ENCODE results near the gene NGFR. TPM values are rescaled to one million over a fixed set of nuclear protein-coding genes. Genes with fewer than 3 reads are reported as not detected.

Gene NGFR
- total RNA-seq, 1 donor from 2014 or later: 14.7 TPM

DNA sequence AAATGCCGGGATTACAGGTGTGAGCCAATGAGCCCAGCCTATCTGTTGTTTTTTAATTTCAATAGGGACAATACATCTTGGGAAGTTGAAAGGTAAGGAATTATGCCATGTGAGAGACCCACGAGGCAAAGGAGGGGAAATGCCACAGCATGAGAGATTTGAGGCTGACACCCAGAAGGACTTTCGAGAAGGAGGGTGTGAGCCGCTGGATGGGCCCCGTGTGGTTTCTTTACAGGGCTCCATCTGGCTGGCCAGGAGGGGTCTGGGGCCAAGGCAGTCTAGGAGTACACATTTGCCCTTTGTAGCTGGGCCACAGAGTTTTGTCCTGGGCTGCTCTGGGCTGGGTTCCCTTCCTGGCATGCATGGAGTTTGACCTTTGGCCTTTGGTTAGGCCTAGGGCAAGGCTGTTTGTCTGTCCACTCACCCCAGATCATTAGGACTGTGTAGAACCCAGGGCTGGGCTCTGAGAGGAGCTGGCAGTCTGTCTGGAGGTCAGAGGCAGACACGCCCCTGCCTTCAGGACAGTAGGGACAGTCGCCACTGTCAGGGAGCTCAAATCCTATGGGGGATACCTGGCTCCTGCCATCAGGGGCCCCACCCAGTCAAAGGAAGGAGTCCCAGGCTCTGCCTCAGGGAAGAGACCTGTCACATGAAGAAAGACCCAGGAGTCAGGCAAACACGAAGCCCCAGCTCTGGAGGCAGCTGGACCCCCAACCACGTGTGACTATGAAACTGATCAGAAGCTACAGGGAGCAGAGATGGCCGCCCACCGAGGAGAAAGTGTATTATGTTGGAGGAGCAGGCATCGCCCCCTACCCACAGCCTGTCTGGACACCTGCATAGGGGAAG is 56.4 kb downstream of the NGFR start:
- no peak for DNase-seq (ENCODE audit: low spot score in 2 of 2, unreplicated experiment in 2 of 2)
- Mint-ChIP-seq H3K4me1 (peaks cover 13% of the 10 kb centered on the region), H3K4me3 (no peak overlapping the region), H3K27me3 (ENCODE audit: low read depth) (peaks cover 3% of the 10 kb centered on the region), H3K27ac (no peak overlapping the region), H3K9me3 (no peaks in the 10 kb centered on the region), H3K36me3 (no peaks in the 10 kb centered on the region)
- TF ChIP-seq, protein P1, sequence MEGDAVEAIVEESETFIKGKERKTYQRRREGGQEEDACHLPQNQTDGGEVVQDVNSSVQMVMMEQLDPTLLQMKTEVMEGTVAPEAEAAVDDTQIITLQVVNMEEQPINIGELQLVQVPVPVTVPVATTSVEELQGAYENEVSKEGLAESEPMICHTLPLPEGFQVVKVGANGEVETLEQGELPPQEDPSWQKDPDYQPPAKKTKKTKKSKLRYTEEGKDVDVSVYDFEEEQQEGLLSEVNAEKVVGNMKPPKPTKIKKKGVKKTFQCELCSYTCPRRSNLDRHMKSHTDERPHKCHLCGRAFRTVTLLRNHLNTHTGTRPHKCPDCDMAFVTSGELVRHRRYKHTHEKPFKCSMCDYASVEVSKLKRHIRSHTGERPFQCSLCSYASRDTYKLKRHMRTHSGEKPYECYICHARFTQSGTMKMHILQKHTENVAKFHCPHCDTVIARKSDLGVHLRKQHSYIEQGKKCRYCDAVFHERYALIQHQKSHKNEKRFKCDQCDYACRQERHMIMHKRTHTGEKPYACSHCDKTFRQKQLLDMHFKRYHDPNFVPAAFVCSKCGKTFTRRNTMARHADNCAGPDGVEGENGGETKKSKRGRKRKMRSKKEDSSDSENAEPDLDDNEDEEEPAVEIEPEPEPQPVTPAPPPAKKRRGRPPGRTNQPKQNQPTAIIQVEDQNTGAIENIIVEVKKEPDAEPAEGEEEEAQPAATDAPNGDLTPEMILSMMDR (IDR thresholded peaks at IDR 0.05; ENCODE audit: unreplicated experiment): no peak

DNA sequence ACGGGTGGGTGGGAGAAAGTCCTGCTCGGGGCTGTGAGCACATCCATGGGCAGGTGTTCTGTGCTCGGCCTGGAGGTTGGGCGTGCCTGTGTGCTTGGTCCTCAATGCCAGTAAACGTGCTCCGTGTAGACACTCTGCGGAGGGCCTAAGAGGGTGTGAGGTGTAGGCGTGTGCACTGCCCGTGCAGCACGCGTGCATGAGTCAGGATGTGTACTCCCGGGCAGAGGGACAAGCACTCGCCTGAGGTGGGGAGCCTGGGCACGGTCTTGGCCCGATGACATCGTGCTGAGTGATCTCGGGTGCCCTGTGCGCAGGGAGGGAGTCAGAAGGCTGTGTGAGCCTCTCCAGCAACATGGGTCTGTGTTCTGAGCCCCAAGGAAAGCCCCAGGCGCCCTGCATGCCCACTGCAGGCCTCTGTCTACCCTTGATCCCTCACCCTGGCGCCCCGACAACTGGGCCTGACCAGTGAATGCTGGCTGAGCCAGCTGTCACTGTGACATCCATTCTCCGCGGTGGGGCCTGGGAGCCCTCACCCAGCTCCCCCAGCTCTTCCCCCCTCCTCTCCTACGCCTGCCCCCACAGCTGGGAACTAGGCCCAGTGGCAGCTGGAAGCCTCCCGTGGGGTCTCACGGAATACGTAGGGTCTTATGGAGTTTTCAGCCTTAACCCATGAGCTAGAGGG is 57.1 kb downstream of the NGFR start:
- Mint-ChIP-seq H3K4me1 (peaks cover 10% of the 10 kb centered on the region), H3K36me3 (no peaks in the 10 kb centered on the region), H3K9me3 (no peaks in the 10 kb centered on the region), H3K4me3 (no peak overlapping the region), H3K27me3 (ENCODE audit: low read depth) (peaks cover 4% of the 10 kb centered on the region), H3K27ac (no peak overlapping the region)
- TF ChIP-seq, protein P1 (IDR thresholded peaks at IDR 0.05; ENCODE audit: unreplicated experiment): no peak
- DNase-seq (ENCODE audit: low spot score in 2 of 2, unreplicated experiment in 2 of 2): no peak

DNA sequence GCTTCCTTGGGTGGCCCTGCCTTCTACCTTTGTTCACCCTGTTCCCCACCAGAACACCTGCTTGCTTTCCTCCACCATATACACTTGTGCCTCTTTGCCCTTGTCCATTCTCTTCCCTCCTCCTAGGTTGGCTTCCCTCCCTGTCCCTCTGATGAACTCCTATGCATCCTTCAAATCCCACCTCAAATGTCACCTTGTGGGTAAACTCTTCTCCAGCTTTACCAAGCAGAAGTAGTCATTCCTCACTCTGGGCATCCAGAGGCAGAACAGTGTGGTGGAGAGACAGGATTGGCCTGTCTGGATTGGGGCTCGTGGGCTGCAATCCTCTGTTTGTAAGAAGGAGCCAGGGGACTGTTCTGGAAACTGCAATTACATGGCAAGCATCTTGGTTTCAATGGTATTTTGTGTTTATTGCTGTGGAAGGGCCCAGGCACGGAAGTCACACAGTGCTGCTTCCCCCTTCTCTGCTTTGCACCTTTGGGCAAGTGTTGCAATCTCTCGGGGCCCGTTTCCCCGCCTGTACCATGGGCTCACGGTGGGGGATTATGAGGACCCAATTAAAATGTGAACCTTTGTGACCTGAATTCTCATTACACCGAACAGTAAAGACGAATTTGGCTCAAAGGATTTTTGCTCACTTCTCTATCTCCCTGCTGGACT is 58.7 kb downstream of the NGFR start:
- TF ChIP-seq, protein P1 (IDR thresholded peaks at IDR 0.05; ENCODE audit: unreplicated experiment): no peak
- peaks cover 10% of the 10 kb centered on the region for H3K27me3 Mint-ChIP-seq (ENCODE audit: low read depth)
- H3K36me3 Mint-ChIP-seq: no peaks in the 10 kb centered on the region
- H3K27ac Mint-ChIP-seq: no peak overlapping the region
- H3K9me3 Mint-ChIP-seq: no peaks in the 10 kb centered on the region
- H3K4me3 Mint-ChIP-seq: no peak overlapping the region
- peaks cover 4% of the 10 kb centered on the region for H3K4me1 Mint-ChIP-seq
- DNase-seq (ENCODE audit: low spot score in 2 of 2, unreplicated experiment in 2 of 2): no peak

DNA sequence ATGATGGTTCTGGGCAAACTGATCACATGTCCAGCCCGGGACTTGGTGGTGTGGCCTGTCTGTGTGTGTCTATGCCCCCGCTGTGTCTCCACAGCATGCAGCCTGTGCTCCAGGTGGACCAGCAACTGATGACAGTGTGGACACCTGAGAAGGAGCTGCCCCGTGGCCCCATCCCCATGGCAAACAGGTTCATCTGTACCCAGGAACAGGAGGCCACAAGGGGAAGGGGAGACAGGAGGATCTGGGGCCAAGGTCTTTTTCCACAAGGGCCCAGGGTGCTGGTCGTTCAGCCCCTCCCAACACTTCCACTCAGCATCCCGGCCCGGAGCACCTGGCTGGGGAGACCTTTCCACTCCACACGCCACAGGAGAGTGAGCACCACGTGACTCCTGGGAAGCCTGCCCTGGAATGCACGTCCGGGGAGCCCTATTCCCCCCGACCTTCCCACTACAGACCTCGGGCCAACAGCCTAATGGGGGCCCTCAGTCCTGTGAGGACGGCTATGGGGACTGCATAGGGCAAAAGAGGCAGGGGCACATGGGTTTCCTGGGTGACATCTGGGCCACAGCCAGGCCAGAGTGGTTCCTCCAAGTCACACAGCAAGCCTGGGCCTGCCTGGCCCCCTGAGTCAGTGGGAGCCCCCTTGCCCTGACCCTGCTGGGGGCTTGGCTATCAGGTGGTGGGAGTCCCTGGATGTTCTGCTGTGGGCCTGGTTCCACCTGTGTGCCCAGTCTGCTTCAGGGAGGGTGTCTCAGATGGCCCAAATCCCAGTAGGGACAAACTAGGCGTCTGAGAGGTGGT is 59.8 kb downstream of the NGFR start:
- H3K27me3 Mint-ChIP-seq (ENCODE audit: low read depth): peaks cover 13% of the 10 kb centered on the region
- peaks cover 4% of the 10 kb centered on the region for H3K4me1 Mint-ChIP-seq
- no peaks in the 10 kb centered on the region for H3K36me3 Mint-ChIP-seq
- H3K9me3 Mint-ChIP-seq: no peaks in the 10 kb centered on the region
- DNase-seq (ENCODE audit: low spot score in 2 of 2, unreplicated experiment in 2 of 2): no peak
- TF ChIP-seq, protein P1 (IDR thresholded peaks at IDR 0.05; ENCODE audit: unreplicated experiment): no peak
- H3K27ac Mint-ChIP-seq: no peak overlapping the region
- H3K4me3 Mint-ChIP-seq: no peak overlapping the region

DNA sequence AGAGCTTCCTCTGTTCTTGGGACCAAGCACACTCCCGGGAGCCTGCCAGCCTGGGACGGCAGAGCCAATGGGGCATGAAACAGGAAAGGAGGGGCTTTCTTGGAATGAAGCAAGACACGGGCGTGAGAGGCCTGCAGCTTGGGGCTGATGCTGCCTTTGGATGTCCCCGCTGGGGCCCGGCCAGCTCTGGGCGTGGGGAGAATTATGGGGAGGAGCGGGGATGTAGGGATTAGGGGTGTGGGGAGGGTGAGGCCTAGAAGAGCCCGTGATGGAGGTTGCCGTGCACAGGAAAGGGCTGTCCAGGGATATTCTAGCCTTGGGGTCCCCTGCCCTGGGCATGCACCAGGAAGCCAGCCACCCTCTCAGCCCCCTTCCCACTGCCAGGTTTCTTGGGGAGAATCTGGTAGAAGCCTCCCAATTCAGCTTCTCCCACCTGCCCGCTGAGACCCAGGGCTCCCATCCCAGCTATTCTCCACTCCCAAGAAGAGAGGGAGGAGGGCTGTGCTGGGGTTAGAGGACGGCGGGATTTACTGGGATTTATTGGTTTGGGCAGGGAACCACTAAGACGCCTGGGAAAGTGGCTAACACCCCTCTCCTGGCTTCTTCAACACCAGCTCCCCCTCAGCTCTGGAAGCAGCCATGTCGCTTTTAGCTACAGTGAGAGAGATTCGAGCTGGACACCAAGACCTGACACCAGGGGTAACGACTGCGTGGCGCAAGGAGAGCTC is 60.6 kb downstream of the NGFR start:
- Mint-ChIP-seq H3K9me3 (no peaks in the 10 kb centered on the region), H3K27ac (no peak overlapping the region), H3K36me3 (no peaks in the 10 kb centered on the region), H3K27me3 (ENCODE audit: low read depth) (peaks cover 15% of the 10 kb centered on the region), H3K4me1 (peaks cover 4% of the 10 kb centered on the region), H3K4me3 (peak overlapping the region; percentile 33)
- TF ChIP-seq, protein P1 (IDR thresholded peaks at IDR 0.05; ENCODE audit: unreplicated experiment): no peak
- DNase-seq (ENCODE audit: low spot score in 2 of 2, unreplicated experiment in 2 of 2): no peak
